ENCODE results near the gene STIMATE. TPM values are rescaled to one million over a fixed set of nuclear protein-coding genes. Genes with fewer than 3 reads are reported as not detected.

STIMATE gene
- total RNA-seq, 1 donor = 18.5 TPM

- Histone ChIP-seq H3K4me3 (ENCODE audit: insufficient read depth, low read length) (no peak overlapping the region), H2AFZ (ENCODE audit: low read length) (no peak overlapping the region), H3K4me1 (ENCODE audit: insufficient read depth, low read length) (no peaks in the 10 kb centered on the region), H3K4me2 (ENCODE audit: insufficient read depth, low read length) (no peak overlapping the region), H3K79me2 (ENCODE audit: insufficient read depth, low read length) (no peaks in the 10 kb centered on the region), H4K20me1 (ENCODE audit: insufficient read depth, low read length) (no peaks in the 10 kb centered on the region), H3K9me3 (ENCODE audit: low read depth, low read length) (no peaks in the 10 kb centered on the region), H3K27ac (ENCODE audit: low read depth, low read length) (no peak overlapping the region), H3K36me3 (ENCODE audit: insufficient read depth, low read length) (no peaks in the 10 kb centered on the region), H3K27me3 (ENCODE audit: insufficient read depth, low read length) (peaks cover 11% of the 10 kb centered on the region)
- no peak for TF ChIP-seq CTCF (IDR thresholded peaks at IDR 0.05; ENCODE audit: extremely low read depth, low read depth, low read length)
- DNase-seq (ENCODE audit: insufficient read length, low spot score, missing footprints) = peak; percentile 62
These were observed 108.2 kb downstream of the STIMATE start for GRCh38 chr3:52788890-52789745.

DNA sequence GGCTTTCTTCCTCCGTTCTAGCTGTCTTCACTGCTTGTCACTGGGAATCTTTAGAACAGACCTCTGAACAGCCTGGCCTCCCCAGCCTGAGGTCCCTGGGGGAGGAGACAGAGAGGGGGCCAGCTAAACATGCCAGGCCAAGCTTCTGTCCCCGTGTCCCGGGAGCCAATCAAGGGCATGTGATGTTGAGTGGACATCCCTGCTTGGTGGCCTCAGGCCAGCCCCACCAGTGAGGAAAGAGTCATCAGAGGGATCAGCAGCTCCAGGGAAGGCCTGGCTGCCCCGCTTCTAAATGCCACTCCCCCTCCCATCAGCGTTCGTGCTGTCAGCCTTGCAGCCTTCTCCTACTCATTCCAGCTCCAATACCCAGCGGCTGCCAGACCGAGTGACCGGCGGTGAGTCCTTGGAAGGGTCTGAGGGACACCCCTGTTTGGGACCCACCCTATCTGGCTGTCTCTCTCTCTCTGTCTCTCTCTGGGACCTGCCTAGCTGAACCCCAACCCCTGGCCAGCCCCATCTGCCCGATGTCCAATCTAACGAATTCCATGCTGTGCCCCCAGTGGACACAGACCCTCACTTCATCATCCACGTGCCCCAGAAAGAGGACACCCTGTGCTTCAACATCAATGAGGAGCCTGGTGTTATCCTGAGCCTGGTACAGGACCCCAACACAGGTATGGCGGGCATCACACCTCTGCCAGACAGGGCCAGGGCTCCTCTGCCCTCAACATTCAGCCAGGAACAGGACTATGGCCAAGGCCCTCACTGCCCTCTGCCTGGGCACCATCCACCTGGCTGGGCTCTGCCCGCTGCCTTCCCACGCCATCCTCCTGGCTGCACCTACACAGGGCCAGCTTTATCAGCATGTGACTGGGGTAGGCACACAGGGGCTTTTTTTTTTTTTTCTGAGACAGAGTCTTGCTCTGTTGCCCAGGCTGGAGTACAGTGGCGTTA lies 109.4 kb downstream of the STIMATE start:
- Histone ChIP-seq H2AFZ (ENCODE audit: low read length) (no peak overlapping the region), H3K27me3 (ENCODE audit: insufficient read depth, low read length) (peaks cover 13% of the 10 kb centered on the region), H3K79me2 (ENCODE audit: insufficient read depth, low read length) (no peaks in the 10 kb centered on the region), H3K36me3 (ENCODE audit: insufficient read depth, low read length) (no peaks in the 10 kb centered on the region), H3K4me2 (ENCODE audit: insufficient read depth, low read length) (no peak overlapping the region), H3K27ac (ENCODE audit: low read depth, low read length) (no peak overlapping the region), H3K4me3 (ENCODE audit: insufficient read depth, low read length) (no peak overlapping the region), H4K20me1 (ENCODE audit: insufficient read depth, low read length) (no peaks in the 10 kb centered on the region), H3K9me3 (ENCODE audit: low read depth, low read length) (no peaks in the 10 kb centered on the region), H3K4me1 (ENCODE audit: insufficient read depth, low read length) (no peaks in the 10 kb centered on the region)
- peak; percentile 79 for DNase-seq (ENCODE audit: insufficient read length, low spot score, missing footprints)
- no peak for TF ChIP-seq CTCF (IDR thresholded peaks at IDR 0.05; ENCODE audit: extremely low read depth, low read depth, low read length)

DNA sequence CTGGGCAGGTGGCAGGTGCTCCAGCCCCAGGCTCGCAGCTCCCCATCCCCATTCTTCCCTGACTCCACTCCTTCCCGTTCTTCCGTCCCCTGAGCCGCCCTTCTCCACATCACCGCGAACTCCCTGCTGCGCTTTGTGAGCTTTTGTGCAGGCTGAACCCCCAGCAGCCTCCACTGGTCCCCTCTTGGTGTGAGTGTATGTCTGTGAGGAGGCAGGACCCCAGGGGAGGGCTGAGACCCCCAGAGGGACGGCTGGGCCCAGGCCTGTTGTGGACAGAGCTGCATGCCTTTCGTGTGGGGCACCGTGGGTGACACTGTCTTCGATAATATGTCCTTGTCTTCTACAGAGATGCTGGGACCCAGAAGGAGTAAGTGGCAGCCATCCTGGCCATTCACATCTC lies 110.1 kb downstream of the STIMATE start:
- peaks cover 17% of the 10 kb centered on the region for H3K27me3 ChIP-seq (ENCODE audit: insufficient read depth, low read length)

More for the DNA sequence above, 110.1 kb downstream of the STIMATE start:
- H4K20me1 ChIP-seq (ENCODE audit: insufficient read depth, low read length) = no peaks in the 10 kb centered on the region
- DNase-seq (ENCODE audit: insufficient read length, low spot score, missing footprints) = peak; percentile 46
- H3K79me2 ChIP-seq (ENCODE audit: insufficient read depth, low read length) = no peaks in the 10 kb centered on the region
- no peak overlapping the region for H2AFZ ChIP-seq (ENCODE audit: low read length)
- H3K36me3 ChIP-seq (ENCODE audit: insufficient read depth, low read length) = no peaks in the 10 kb centered on the region
- H3K4me3 ChIP-seq (ENCODE audit: insufficient read depth, low read length) = no peak overlapping the region
- no peak overlapping the region for H3K27ac ChIP-seq (ENCODE audit: low read depth, low read length)
- H3K9me3 ChIP-seq (ENCODE audit: low read depth, low read length) = no peaks in the 10 kb centered on the region
- no peak for TF ChIP-seq CTCF (IDR thresholded peaks at IDR 0.05; ENCODE audit: extremely low read depth, low read depth, low read length)
- H3K4me2 ChIP-seq (ENCODE audit: insufficient read depth, low read length) = no peak overlapping the region
- H3K4me1 ChIP-seq (ENCODE audit: insufficient read depth, low read length) = no peaks in the 10 kb centered on the region

Small RNAs within 50 kb of the gene (small RNA-seq; reads per million reads assigned to genes)
- gene MIR8064 = not detected
- not detected for gene MUSTN1

Other genes with a start within 250 kb of the STIMATE start
- gene PBRM1, start 211.6 kb downstream of the STIMATE start, total RNA-seq = 96.1 and 100 TPM in 2 replicates
- gene GNL3, start 211.5 kb downstream of the STIMATE start, total RNA-seq = 111 and 129 TPM in 2 replicates
- 98.8 and 103 TPM in 2 replicates for gene GLT8D1, start 191.8 kb downstream of the STIMATE start, total RNA-seq
- 60.1 and 67.0 TPM in 2 replicates for gene SPCS1, start 191.4 kb downstream of the STIMATE start, total RNA-seq
- gene NEK4, start 126.6 kb downstream of the STIMATE start, total RNA-seq = 22.7 and 24.6 TPM in 2 replicates
- gene ITIH1, start 119.9 kb downstream of the STIMATE start, total RNA-seq = not detected in 2 replicates
- gene ITIH3, start 102.8 kb downstream of the STIMATE start, total RNA-seq = under 0.01 TPM in 1 of 2 replicates, not detected in the other
- 2.5 and 3.5 TPM in 2 replicates for gene ITIH4, start 66.9 kb downstream of the STIMATE start, total RNA-seq
- gene MUSTN1, start 62.5 kb downstream of the STIMATE start, total RNA-seq = 1.4 TPM in 1 of 2 replicates, not detected in the other
- 11.6 and 12.4 TPM in 2 replicates for gene SFMBT1, start 148.5 kb upstream of the STIMATE start, total RNA-seq
- 11.9 and 12.7 TPM in 2 replicates for gene RFT1, start 232.9 kb upstream of the STIMATE start, total RNA-seq